ENCODE measurements around the gene MYCN.

DNA sequence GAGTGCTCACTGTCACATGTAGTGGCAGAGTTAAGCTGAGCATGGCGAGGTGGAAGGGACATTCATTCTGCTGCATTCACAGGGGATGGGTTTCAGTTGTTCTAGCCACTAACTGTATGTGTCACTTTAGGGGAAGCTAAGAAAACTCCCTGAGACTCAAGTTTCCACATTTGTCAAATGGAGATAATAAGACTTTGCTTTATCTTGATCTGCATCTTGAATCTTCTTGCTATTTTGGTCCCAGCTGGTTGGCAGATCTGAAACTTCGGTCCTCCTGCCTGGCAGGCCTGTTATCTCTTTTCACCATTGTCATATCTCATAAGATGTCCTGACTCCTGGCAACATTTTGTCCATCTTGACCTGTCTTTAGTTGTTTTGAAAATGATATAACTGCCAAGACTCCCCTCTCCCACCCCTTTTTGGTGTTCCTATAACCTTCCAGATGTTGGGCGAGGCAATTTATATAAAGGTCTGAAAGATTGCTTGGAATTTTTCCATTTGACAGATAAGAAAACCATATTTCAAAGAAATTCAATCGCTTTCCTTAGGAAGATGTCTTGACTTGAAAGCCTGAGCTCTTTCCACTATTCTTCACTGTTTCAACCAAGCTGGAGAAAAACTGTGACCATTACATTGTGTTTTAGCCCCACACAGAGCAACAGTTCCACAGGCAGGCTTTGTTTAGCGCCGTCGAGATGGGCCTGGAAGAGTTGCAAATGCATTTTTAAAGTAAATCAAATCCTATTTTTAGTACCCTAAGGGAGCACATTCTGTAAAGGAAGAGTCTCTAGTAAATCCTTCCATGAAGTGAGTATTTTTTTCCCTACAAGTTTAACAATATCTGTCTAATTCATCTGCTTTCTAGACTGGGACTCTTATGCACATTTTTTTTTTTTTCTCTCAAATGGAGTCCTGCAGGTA, 33.4 kb downstream of the MYCN start:
- TF ChIP-seq, protein P1, sequence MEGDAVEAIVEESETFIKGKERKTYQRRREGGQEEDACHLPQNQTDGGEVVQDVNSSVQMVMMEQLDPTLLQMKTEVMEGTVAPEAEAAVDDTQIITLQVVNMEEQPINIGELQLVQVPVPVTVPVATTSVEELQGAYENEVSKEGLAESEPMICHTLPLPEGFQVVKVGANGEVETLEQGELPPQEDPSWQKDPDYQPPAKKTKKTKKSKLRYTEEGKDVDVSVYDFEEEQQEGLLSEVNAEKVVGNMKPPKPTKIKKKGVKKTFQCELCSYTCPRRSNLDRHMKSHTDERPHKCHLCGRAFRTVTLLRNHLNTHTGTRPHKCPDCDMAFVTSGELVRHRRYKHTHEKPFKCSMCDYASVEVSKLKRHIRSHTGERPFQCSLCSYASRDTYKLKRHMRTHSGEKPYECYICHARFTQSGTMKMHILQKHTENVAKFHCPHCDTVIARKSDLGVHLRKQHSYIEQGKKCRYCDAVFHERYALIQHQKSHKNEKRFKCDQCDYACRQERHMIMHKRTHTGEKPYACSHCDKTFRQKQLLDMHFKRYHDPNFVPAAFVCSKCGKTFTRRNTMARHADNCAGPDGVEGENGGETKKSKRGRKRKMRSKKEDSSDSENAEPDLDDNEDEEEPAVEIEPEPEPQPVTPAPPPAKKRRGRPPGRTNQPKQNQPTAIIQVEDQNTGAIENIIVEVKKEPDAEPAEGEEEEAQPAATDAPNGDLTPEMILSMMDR (IDR thresholded peaks at IDR 0.05): no peak
- no peak for TF ChIP-seq POLR2A (IDR thresholded peaks at IDR 0.05)
- TF ChIP-seq POLR2AphosphoS5 (IDR thresholded peaks at IDR 0.05): no peak
